Kidney (tissue), 14 donors: ENCODE results near the gene PHOX2A. TPM values are rescaled to one million over a fixed set of nuclear protein-coding genes. Genes with fewer than 3 reads are reported as not detected.
A peak's percentile ranks its signal among the peaks of the same experiment; 100 is the strongest.

Experiments used
- DNase-seq, 5 donors: peaks; one replicate each; pipeline ENCODE4 v3.0.0-alpha.2; 2013 to 2020
- FAIRE-seq: peaks from 2 replicates; lab custom pipeline; 2012; peaks lifted over from hg19 to GRCh38; lab: Jason Lieb, UNC
- H3K27ac ChIP-seq, 2 donors: one replicate each; pipeline ENCODE4 v1.7.0; 2013; ENCODE audit warnings: low read depth in 2 of 2, low read length in 2 of 2, inconsistent platforms in 1 of 2
- H3K27me3 ChIP-seq: one replicate; pipeline ENCODE4 v1.7.1; 2013; ENCODE audit warnings: low read length, inconsistent platforms; ENCODE audit not compliant: control insufficient read depth, insufficient read depth
- H3K36me3 ChIP-seq, 3 donors: one replicate each; pipeline versions ENCODE4 v1.7.0 to v1.7.1; 2013; ENCODE audit warnings: low read length in 3 of 3, control low read depth in 1 of 3, inconsistent platforms in 1 of 3; ENCODE audit not compliant: insufficient read depth in 3 of 3, control insufficient read depth in 2 of 3
- H3K4me1 ChIP-seq, 3 donors: one replicate each; pipeline versions ENCODE4 v1.7.0 to v1.7.1; 2013; ENCODE audit warnings: low read length in 3 of 3, inconsistent platforms in 1 of 3, low read depth in 1 of 3; ENCODE audit not compliant: control insufficient read depth in 2 of 3, insufficient read depth in 2 of 3
- H3K4me3 ChIP-seq, 3 donors: one replicate each; pipeline versions ENCODE4 v1.7.0 to v1.8.1; 2013; ENCODE audit warnings: low read length in 3 of 3, control low read depth in 1 of 3, inconsistent platforms in 1 of 3
- H3K9ac ChIP-seq, 3 donors: one replicate each; pipeline versions ENCODE4 v1.7.0 to v1.7.1; 2013; ENCODE audit warnings: low read length in 3 of 3, control low read depth in 1 of 3, inconsistent platforms in 1 of 3
- H3K9me3 ChIP-seq, 3 donors: one replicate each; pipeline versions ENCODE4 v1.7.0 to v1.7.1; 2013; ENCODE audit warnings: low read length in 3 of 3, control low read depth in 1 of 3, inconsistent platforms in 1 of 3; ENCODE audit not compliant: control insufficient read depth in 2 of 3, insufficient read depth in 1 of 3
- CTCF ChIP-seq: IDR thresholded peaks from 3 replicates; pipeline ENCODE4 v1.5.1; 2012; ENCODE audit warnings: mild to moderate bottlenecking, moderate library complexity, borderline replicate concordance; ENCODE audit not compliant: insufficient read depth; ENCODE audit errors: extremely low read depth
- intact Hi-C: fragments of 100-400 bp; cut with DNase I; formaldehyde crosslinking; loops from one replicate; pipeline ENCODE4 v1.11.1; 2022
- polyA plus RNA-seq: library from polyadenylated mRNA; stranded (reverse); fragments of 350-450 nt; fragmentation: Illumina TruSeq; extraction: RNeasy Lipid Tissue Mini Kit (QIAGEN cat#74804); gene quantifications from one replicate; pipeline ENCODE4 v1.2.3, GENCODE V29; 2014; ENCODE audit warnings: low read depth, low replicate concordance; ENCODE audit not compliant: insufficient read depth
- total RNA-seq: library from RNA; stranded (reverse); fragmentation: NEBNext Ultra II Directional; extraction: Animal tissue kit (Norgen Biotek cat#: 25700); gene quantifications from one replicate; pipeline ENCODE4 v1.2.1, GENCODE V29; 2021
- donor health status: control.
- donor health status: control.
- donor health status: control.
- donor health status: control.
- donor health status: control.
- donor health status: DM: yes; HTN: yes; CAD: no.
- donor health status: Normal renal cell carcinoma (clear cell type).

Gene PHOX2A
- total and polyA plus RNA-seq, 2 donors from 2014 or later = not detected

GRCh38 chr11:72239849-72240460 is 4.0 kb downstream of the PHOX2A start:
- peak overlapping the region in 1 of 3 donors; percentile 37 for H3K4me3 ChIP-seq
- TF ChIP-seq CTCF = peak; percentile 4
- intact Hi-C loops = no loop called here
- no peak overlapping the region for H3K27ac ChIP-seq
- DNase-seq (peak in 4 of 5 donors; percentile 28 to 71 (median 57)), FAIRE-seq (no peak)
- H3K27me3 ChIP-seq = peaks cover 28% of the 10 kb centered on the region
- peaks cover 0 to 18% (median 8%) of the 10 kb centered on the region in 3 donors for H3K36me3 ChIP-seq
- no peaks in the 10 kb centered on the region for H3K9me3 ChIP-seq
- H3K4me1 ChIP-seq = peaks cover 0 to 15% (median 4%) of the 10 kb centered on the region in 3 donors
- peak overlapping the region in 1 of 3 donors; percentile 5 for H3K9ac ChIP-seq

- DNase-seq = peak in 4 of 5 donors; percentile 45 to 91 (median 66)
- no peak overlapping the region for H3K4me3 ChIP-seq
- H3K9ac ChIP-seq = peak overlapping the region in 1 of 3 donors; percentile 19
- FAIRE-seq = no peak
- no peaks in the 10 kb centered on the region for H3K9me3 ChIP-seq
- peaks cover 0 to 23% (median 11%) of the 10 kb centered on the region in 3 donors for H3K36me3 ChIP-seq
- H3K27ac ChIP-seq = no peak overlapping the region
- H3K4me1 ChIP-seq = peaks cover 0 to 15% (median 4%) of the 10 kb centered on the region in 3 donors
- TF ChIP-seq CTCF = no peak
- intact Hi-C loops = no loop called here
- H3K27me3 ChIP-seq = peaks cover 22% of the 10 kb centered on the region
These were observed 4.6 kb downstream of the PHOX2A start for GRCh38 chr11:72239313-72239848.

GRCh38 chr11:72238492-72239312 is 5.3 kb downstream of the PHOX2A start:
- Histone ChIP-seq H3K4me1 (peaks cover 0 to 15% (median 4%) of the 10 kb centered on the region in 3 donors), H3K36me3 (peaks cover 2 to 29% (median 17%) of the 10 kb centered on the region in 3 donors), H3K27me3 (peaks cover 22% of the 10 kb centered on the region), H3K27ac (no peak overlapping the region), H3K9ac (no peak overlapping the region), H3K9me3 (no peaks in the 10 kb centered on the region), H3K4me3 (no peak overlapping the region)
- peak in 2 of 5 donors; percentile 24 to 76 for DNase-seq
- intact Hi-C loops = no loop called here
- FAIRE-seq = no peak
- TF ChIP-seq CTCF = no peak
